HepG2 (cell line): ENCODE measurements around the gene MCEE. TPM values are rescaled to one million over a fixed set of nuclear protein-coding genes. Genes with fewer than 3 reads are reported as not detected.

ENCODE experiments used
- AGO2 ChIP-seq: fragments of 200-400 bp; formaldehyde crosslinking; optimal IDR thresholded peaks from 2 replicates; pipeline ENCODE3; 2017; ENCODE audit warnings: mild to moderate bottlenecking, low read depth, low read length, moderate library complexity
- ARNT ChIP-seq: fragments of 450-650 bp; IDR thresholded peaks from 2 replicates; pipeline ENCODE4 v1.6.1; 2017
- DMAP1 ChIP-seq: IDR thresholded peaks from 2 replicates; pipeline ENCODE4 v1.6.1; 2016
- ELF1 ChIP-seq: sonication (generic); formaldehyde crosslinking; IDR thresholded peaks from 2 replicates; pipeline ENCODE4 v1.4.0; 2020; ENCODE audit warnings: missing genetic modification reagents
- GATAD2A ChIP-seq: IDR thresholded peaks from 2 replicates; pipeline ENCODE4 v1.6.1; 2016
- GPN1 ChIP-seq: sonication (generic); formaldehyde crosslinking; IDR thresholded peaks from 2 replicates; pipeline ENCODE4 v1.5.1; 2020; ENCODE audit warnings: missing genetic modification reagents, borderline replicate concordance
- RFXANK ChIP-seq: IDR thresholded peaks from 2 replicates; pipeline ENCODE4 v1.6.1; 2016
- SETDB1 ChIP-seq: sonication (generic); formaldehyde crosslinking; IDR thresholded peaks from 2 replicates; pipeline ENCODE4 v1.5.1; 2020; ENCODE audit warnings: missing genetic modification reagents, mild to moderate bottlenecking, borderline replicate concordance
- ZNF136 ChIP-seq: sonication (generic); formaldehyde crosslinking; IDR thresholded peaks from 2 replicates; pipeline ENCODE4 v1.8.1; 2022; ENCODE audit warnings: low read depth, mild to moderate bottlenecking, moderate library complexity, missing genetic modification reagents
- ZNF451 ChIP-seq: sonication (generic); formaldehyde crosslinking; IDR thresholded peaks from 2 replicates; pipeline ENCODE4 v1.5.0; 2020; ENCODE audit warnings: mild to moderate bottlenecking, missing genetic modification reagents
- ZNF547 ChIP-seq: sonication (generic); formaldehyde crosslinking; IDR thresholded peaks from 2 replicates; pipeline ENCODE4 v1.5.1; 2020; ENCODE audit warnings: mild to moderate bottlenecking, missing genetic modification reagents
- ZNF660 ChIP-seq: sonication (generic); formaldehyde crosslinking; IDR thresholded peaks from 2 replicates; pipeline ENCODE4 v1.5.1; 2020; ENCODE audit warnings: mild to moderate bottlenecking, low read depth, missing genetic modification reagents, borderline replicate concordance
- polyA plus RNA-seq, 8 experiments: library from polyadenylated mRNA; depleted of rRNA in 3 of 8; stranded (reverse) in 7 of 8; unstranded in 1 of 8; fragments of >200 nt; fragmentation: Illumina TruSeq in 4 of 8; extraction: Trizol in 4 of 8; gene quantifications; 2 replicates each; pipeline versions ENCODE4 v1.2.1 to v1.2.3, GENCODE V29; 2011 to 2016; ENCODE audit warnings: low read depth in 4 of 8, missing spikeins in 1 of 8, mixed read lengths in 1 of 8; ENCODE audit not compliant: insufficient read depth in 1 of 8
- total RNA-seq, 5 experiments: library from RNA; depleted of rRNA; stranded (reverse); fragments of >200 nt; fragmentation: Illumina TruSeq; extraction: Trizol; gene quantifications; 2 replicates each; pipeline ENCODE4 v1.2.3, GENCODE V29; 2016; ENCODE audit warnings: low read depth in 1 of 5
- TF ChIP-seq, protein P1 (sequence below): sonication (generic); formaldehyde crosslinking; IDR thresholded peaks from 2 replicates; pipeline ENCODE4; 2020; ENCODE audit warnings: missing genetic modification reagents, mild to moderate bottlenecking, borderline replicate concordance
- TF ChIP-seq, protein P2 (sequence below): sonication (generic); formaldehyde crosslinking; IDR thresholded peaks from 2 replicates; pipeline ENCODE4 v1.4.0; 2020; ENCODE audit warnings: missing genetic modification reagents
- TF ChIP-seq, protein P3 (sequence below): sonication (generic); formaldehyde crosslinking; IDR thresholded peaks from 2 replicates; pipeline ENCODE4 v1.4.0; 2020; ENCODE audit warnings: mild to moderate bottlenecking, missing genetic modification reagents
- TF ChIP-seq, protein P4 (sequence below): IDR thresholded peaks from 2 replicates; pipeline ENCODE4 v1.6.1; 2016; ENCODE audit warnings: mild to moderate bottlenecking
- TF ChIP-seq, protein P5 (sequence below): sonication (generic); formaldehyde crosslinking; IDR thresholded peaks from 2 replicates; pipeline ENCODE4 v1.4.0; 2020; ENCODE audit warnings: missing genetic modification reagents, borderline replicate concordance

Gene MCEE
- total and polyA plus RNA-seq, 2 of the 13 experiments (the other 11 are each of a cell fraction or from before 2014, with no cell fraction given), result 32.0 to 66.9 TPM

DNA sequence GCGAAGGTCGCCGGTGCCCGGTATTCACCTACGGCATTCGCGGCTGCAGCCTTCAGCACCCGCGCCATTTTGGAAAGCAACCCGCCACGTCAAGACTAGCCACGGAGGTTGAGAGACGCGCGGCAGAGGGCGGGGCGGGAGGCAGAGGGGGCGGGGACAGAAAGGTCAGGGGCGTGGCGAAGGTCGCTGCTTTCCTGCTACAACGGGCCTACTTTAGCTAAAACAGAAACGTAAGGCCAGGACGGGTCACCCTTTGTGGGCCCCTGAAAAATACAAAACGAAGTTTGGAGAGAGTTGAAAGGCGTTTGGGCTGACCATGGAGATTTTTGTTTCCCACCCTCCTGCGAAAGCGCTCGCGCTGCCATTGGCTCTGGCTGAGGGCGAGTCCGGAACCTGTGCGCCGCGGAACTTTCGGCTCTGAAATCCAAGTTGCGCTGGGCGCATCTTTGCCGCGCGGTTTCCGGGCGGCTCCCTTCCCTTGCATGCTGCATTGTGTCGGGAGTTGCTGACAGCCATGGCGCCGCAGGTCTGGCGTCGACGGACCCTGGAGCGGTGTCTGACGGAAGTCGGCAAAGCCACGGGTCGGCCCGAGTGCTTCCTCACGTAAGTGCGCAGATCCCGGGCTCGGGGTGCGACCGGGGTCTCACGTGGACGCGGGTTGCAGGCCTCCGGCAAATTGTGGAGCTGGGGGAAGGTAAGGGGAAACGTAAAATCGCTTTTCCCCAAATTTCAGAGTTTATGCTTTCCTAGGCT is at the start of gene MCEE, which contains the start of gene MPHOSPH10 (continued):
- TF ChIP-seq, protein P1, sequence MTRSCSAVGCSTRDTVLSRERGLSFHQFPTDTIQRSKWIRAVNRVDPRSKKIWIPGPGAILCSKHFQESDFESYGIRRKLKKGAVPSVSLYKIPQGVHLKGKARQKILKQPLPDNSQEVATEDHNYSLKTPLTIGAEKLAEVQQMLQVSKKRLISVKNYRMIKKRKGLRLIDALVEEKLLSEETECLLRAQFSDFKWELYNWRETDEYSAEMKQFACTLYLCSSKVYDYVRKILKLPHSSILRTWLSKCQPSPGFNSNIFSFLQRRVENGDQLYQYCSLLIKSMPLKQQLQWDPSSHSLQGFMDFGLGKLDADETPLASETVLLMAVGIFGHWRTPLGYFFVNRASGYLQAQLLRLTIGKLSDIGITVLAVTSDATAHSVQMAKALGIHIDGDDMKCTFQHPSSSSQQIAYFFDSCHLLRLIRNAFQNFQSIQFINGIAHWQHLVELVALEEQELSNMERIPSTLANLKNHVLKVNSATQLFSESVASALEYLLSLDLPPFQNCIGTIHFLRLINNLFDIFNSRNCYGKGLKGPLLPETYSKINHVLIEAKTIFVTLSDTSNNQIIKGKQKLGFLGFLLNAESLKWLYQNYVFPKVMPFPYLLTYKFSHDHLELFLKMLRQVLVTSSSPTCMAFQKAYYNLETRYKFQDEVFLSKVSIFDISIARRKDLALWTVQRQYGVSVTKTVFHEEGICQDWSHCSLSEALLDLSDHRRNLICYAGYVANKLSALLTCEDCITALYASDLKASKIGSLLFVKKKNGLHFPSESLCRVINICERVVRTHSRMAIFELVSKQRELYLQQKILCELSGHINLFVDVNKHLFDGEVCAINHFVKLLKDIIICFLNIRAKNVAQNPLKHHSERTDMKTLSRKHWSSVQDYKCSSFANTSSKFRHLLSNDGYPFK (CRISPR knock-in tag), result peak; percentile 93
- TF ChIP-seq ZNF660 (no peak), SETDB1 (CRISPR knock-in tag) (peak; percentile 77; the same call in 1 of the 2 replicates), ZNF451 (CRISPR knock-in tag) (peak; percentile 71; the same call in 1 of the 2 replicates), ZNF547 (peak; percentile 91; the same call in 1 of the 2 replicates), AGO2 (peak; percentile 100), DMAP1 (CRISPR knock-in tag) (peak; percentile 99), ARNT (no peak), ELF1 (CRISPR knock-in tag) (peak; percentile 78), RFXANK (CRISPR knock-in tag) (0 out of 2 replicates have a peak, but pooled peaks have one; percentile 32), GATAD2A (CRISPR knock-in tag) (peak; percentile 65), ZNF136 (CRISPR knock-in tag) (peak; percentile 96), GPN1 (peak; percentile 88; the same call in 1 of the 2 replicates)
- TF ChIP-seq, protein P2, sequence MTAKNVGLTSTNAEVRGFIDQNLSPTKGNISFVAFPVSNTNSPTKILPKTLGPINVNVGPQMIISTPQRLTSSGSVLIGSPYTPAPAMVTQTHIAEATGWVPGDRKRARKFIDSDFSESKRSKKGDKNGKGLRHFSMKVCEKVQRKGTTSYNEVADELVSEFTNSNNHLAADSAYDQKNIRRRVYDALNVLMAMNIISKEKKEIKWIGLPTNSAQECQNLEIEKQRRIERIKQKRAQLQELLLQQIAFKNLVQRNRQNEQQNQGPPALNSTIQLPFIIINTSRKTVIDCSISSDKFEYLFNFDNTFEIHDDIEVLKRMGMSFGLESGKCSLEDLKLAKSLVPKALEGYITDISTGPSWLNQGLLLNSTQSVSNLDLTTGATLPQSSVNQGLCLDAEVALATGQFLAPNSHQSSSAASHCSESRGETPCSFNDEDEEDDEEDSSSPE (CRISPR knock-in tag), result peak; percentile 78
- TF ChIP-seq, protein P3, sequence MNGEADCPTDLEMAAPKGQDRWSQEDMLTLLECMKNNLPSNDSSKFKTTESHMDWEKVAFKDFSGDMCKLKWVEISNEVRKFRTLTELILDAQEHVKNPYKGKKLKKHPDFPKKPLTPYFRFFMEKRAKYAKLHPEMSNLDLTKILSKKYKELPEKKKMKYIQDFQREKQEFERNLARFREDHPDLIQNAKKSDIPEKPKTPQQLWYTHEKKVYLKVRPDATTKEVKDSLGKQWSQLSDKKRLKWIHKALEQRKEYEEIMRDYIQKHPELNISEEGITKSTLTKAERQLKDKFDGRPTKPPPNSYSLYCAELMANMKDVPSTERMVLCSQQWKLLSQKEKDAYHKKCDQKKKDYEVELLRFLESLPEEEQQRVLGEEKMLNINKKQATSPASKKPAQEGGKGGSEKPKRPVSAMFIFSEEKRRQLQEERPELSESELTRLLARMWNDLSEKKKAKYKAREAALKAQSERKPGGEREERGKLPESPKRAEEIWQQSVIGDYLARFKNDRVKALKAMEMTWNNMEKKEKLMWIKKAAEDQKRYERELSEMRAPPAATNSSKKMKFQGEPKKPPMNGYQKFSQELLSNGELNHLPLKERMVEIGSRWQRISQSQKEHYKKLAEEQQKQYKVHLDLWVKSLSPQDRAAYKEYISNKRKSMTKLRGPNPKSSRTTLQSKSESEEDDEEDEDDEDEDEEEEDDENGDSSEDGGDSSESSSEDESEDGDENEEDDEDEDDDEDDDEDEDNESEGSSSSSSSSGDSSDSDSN (CRISPR knock-in tag), result peak; percentile 95
- TF ChIP-seq, protein P4, sequence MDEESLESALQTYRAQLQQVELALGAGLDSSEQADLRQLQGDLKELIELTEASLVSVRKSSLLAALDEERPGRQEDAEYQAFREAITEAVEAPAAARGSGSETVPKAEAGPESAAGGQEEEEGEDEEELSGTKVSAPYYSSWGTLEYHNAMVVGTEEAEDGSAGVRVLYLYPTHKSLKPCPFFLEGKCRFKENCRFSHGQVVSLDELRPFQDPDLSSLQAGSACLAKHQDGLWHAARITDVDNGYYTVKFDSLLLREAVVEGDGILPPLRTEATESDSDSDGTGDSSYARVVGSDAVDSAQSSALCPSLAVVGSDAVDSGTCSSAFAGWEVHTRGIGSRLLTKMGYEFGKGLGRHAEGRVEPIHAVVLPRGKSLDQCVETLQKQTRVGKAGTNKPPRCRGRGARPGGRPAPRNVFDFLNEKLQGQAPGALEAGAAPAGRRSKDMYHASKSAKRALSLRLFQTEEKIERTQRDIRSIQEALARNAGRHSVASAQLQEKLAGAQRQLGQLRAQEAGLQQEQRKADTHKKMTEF, result peak; percentile 93
- TF ChIP-seq, protein P5, sequence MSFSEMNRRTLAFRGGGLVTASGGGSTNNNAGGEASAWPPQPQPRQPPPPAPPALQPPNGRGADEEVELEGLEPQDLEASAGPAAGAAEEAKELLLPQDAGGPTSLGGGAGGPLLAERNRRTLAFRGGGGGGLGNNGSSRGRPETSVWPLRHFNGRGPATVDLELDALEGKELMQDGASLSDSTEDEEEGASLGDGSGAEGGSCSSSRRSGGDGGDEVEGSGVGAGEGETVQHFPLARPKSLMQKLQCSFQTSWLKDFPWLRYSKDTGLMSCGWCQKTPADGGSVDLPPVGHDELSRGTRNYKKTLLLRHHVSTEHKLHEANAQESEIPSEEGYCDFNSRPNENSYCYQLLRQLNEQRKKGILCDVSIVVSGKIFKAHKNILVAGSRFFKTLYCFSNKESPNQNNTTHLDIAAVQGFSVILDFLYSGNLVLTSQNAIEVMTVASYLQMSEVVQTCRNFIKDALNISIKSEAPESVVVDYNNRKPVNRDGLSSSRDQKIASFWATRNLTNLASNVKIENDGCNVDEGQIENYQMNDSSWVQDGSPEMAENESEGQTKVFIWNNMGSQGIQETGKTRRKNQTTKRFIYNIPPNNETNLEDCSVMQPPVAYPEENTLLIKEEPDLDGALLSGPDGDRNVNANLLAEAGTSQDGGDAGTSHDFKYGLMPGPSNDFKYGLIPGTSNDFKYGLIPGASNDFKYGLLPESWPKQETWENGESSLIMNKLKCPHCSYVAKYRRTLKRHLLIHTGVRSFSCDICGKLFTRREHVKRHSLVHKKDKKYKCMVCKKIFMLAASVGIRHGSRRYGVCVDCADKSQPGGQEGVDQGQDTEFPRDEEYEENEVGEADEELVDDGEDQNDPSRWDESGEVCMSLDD (CRISPR knock-in tag), result peak; percentile 74; the same call in 1 of the 2 replicates
